Osteocyte (in vitro differentiated cells): ENCODE data around the gene ABCC10. TPM values are rescaled to one million over a fixed set of nuclear protein-coding genes. Genes with fewer than 3 reads are reported as not detected.
"Not testable (repeated sequence)": the region's sequence is repeated elsewhere in the genome, so short reads cannot be mapped to it uniquely, and the experiment has no call there.

Source experiments
- DNase-seq: peaks from one replicate; pipeline ENCODE4 v3.0.0; 2021; ENCODE audit warnings: mixed read lengths; ENCODE audit not compliant: unreplicated experiment; ENCODE audit errors: extremely low spot score
- H3K27ac Mint-ChIP-seq: one replicate; pipeline ENCODE4 v1.8.0; 2021; ENCODE audit warnings: mild to moderate bottlenecking, mixed read lengths; ENCODE audit not compliant: unreplicated experiment
- H3K27me3 Mint-ChIP-seq: one replicate; pipeline ENCODE4 v1.8.0; 2021; ENCODE audit warnings: mixed read lengths; ENCODE audit not compliant: unreplicated experiment
- H3K36me3 Mint-ChIP-seq: one replicate; pipeline ENCODE4 v1.8.0; 2021; ENCODE audit warnings: mixed read lengths; ENCODE audit not compliant: unreplicated experiment
- H3K4me1 Mint-ChIP-seq: one replicate; pipeline ENCODE4 v1.8.0; 2021; ENCODE audit warnings: mixed read lengths; ENCODE audit not compliant: unreplicated experiment
- H3K4me3 Mint-ChIP-seq: one replicate; pipeline ENCODE4 v1.8.0; 2021; ENCODE audit warnings: mild to moderate bottlenecking, moderate library complexity, mixed read lengths; ENCODE audit not compliant: unreplicated experiment
- H3K9me3 Mint-ChIP-seq: one replicate; pipeline ENCODE4 v1.8.0; 2021; ENCODE audit warnings: mixed read lengths; ENCODE audit not compliant: unreplicated experiment
- CTCF ChIP-seq: fragments of 200-600 bp; sonication (generic); IDR thresholded peaks from 2 replicates; pipeline ENCODE4 v1.5.0; 2021; ENCODE audit warnings: antibody characterized with exemption, mild to moderate bottlenecking, moderate library complexity
- long read RNA-seq: library from polyadenylated mRNA; unstranded; transcript quantifications from one replicate; pipeline ENCODE4 v2.0.0, GENCODE V29; 2021
- total RNA-seq: library from RNA; stranded (reverse); gene quantifications from 2 replicates; pipeline ENCODE4 v1.2.1, GENCODE V29; 2021

Gene ABCC10
- total RNA-seq, result 40.1 and 42.8 TPM in 2 replicates
- long read RNA-seq, partial matches to known transcripts, result 5 of 15 reads
- long read RNA-seq, other reads (novel, unspliced or antisense), result 10 of 15 reads

GRCh38 chr6:43427406-43428111, at the start of gene ABCC10:
Gene ABCC10, plus strand, starts transcription at chr6:43427541. Its CDS starts 438 bp downstream, at chr6:43427979.
- no peaks in the 10 kb centered on the region for H3K9me3 Mint-ChIP-seq
- peaks cover under 1% of the 10 kb centered on the region for H3K27me3 Mint-ChIP-seq
- H3K4me3 Mint-ChIP-seq, result peak within 1 kb of the TSS; percentile 98
- peaks cover 17% of the 10 kb centered on the region for H3K4me1 Mint-ChIP-seq
- DNase-seq, result peak; percentile 97
- TF ChIP-seq CTCF, result peak; percentile 59
- peak within 1 kb of the TSS; percentile 98 for H3K27ac Mint-ChIP-seq
- peaks cover 3% of the 10 kb centered on the region for H3K36me3 Mint-ChIP-seq

DNA sequence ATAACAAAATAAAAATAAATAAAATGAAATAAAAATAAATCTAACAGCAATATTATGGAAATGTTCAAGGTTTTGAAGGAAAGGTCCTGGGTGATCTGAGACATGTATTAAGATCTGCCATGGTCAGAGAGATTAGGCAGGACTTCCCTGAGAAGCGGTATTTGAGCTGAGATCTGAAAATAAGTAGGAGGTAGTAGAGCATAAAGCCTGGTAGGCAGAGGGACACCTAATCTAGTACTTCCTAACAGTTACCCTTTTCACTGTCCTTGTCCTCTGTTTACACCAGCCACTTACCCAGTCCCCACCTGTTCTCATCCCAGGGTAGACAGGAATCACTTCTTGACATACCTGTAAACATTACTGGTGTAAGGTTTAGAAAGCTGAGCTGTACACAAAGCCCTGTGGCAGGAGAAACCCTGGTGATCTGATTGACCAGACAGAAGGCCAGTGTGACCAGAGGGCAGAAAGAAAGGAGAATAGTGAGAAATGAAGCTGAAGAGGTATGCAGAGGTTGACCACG, 49.6 kb upstream of the ABCC10 start:
- Mint-ChIP-seq H3K9me3 (no peaks in the 10 kb centered on the region), H3K36me3 (no peaks in the 10 kb centered on the region)

DNA sequence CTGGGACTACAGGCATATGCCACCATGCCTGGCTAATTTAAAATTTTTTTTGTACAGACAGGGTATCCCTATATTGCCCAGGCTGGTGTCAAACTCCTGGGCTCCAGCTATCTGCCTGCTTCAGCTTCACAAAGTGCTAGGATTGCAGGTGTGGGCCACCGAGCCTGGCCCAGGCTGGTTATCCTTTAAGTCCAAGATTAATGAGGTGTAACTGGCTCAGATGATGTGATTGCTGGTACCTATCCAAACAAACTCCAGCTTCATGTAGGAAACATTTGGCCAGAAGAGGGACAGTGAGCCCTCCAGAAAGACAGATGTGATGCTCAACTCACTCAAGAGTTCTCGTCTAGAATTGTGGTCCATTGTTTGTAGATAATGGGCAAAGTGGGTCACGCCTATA, 48.7 kb upstream of the ABCC10 start:
- TF ChIP-seq CTCF, result no peak
- peaks cover 31% of the 10 kb centered on the region for H3K27me3 Mint-ChIP-seq
- no peaks in the 10 kb centered on the region for H3K9me3 Mint-ChIP-seq
- no peaks in the 10 kb centered on the region for H3K4me1 Mint-ChIP-seq
- no peak overlapping the region for H3K27ac Mint-ChIP-seq
- DNase-seq, result no peak
- no peak overlapping the region for H3K4me3 Mint-ChIP-seq
- no peaks in the 10 kb centered on the region for H3K36me3 Mint-ChIP-seq

More for the DNA sequence above, 49.6 kb upstream of the ABCC10 start:
- Mint-ChIP-seq H3K4me3 (no peak overlapping the region), H3K27ac (no peak overlapping the region), H3K4me1 (no peaks in the 10 kb centered on the region), H3K27me3 (peaks cover 29% of the 10 kb centered on the region)
- no peak for TF ChIP-seq CTCF
- no peak for DNase-seq

GRCh38 chr6:43380858-43381257, 46.5 kb upstream of the ABCC10 start:
- not testable (repeated sequence) for H3K36me3 Mint-ChIP-seq

DNA sequence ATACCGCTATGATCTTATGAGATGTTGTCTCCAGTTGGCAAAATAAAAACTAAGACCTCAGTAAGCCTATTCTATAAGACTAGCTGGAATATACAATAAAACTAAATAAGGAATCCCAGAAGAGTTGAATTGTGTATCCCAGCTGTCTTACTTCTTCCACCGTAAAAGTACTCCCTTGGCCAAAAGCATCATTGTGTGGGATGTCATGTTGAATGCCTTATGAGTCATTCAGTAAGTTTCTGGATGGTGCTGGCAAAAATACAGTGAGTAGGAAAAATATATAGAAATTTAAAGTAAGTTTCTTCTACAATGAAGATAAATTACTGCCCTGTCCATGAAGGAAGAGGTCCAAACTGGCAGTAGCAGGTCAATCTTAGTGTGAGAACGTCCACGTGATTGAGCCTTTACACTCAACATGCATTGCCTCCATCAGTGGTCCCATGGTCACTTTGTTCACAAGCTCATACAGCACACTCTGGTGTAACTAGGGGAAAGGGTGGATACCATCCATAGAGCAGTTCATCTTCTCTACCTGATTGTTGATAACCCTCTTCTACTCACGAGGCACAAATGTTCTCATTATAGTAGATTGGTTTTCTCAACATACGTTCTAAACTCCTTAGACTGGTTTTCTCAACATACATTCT, 44.2 kb upstream of the ABCC10 start:
- H3K27me3 Mint-ChIP-seq, result peaks cover 34% of the 10 kb centered on the region
- no peak for TF ChIP-seq CTCF
- no peak overlapping the region for H3K27ac Mint-ChIP-seq

More at GRCh38 chr6:43380858-43381257, 46.5 kb upstream of the ABCC10 start:
- not testable (repeated sequence) for H3K4me1 Mint-ChIP-seq, H3K9me3 Mint-ChIP-seq, H3K27ac Mint-ChIP-seq, DNase-seq, H3K4me3 Mint-ChIP-seq
- H3K27me3 Mint-ChIP-seq, result peaks cover 31% of the 10 kb centered on the region

More for the DNA sequence above, 44.2 kb upstream of the ABCC10 start:
- H3K9me3 Mint-ChIP-seq, result no peaks in the 10 kb centered on the region
- H3K4me1 Mint-ChIP-seq, result peaks cover 2% of the 10 kb centered on the region
- no peak for DNase-seq
- no peaks in the 10 kb centered on the region for H3K36me3 Mint-ChIP-seq
- no peak overlapping the region for H3K4me3 Mint-ChIP-seq
